Activated naive CD4-positive, alpha-beta T cell treated with anti-CD3 and anti-CD28 coated beads, Interleukin-2, amount 50 U/mL, for 24 hours (primary cell): Measurements from ENCODE around the gene BUD13.

Experiments
- H3K27ac Mint-ChIP-seq: one replicate; pipeline ENCODE4 v1.8.0; 2021; ENCODE audit warnings: mild to moderate bottlenecking, mixed read lengths
- H3K27me3 Mint-ChIP-seq: one replicate; pipeline ENCODE4 v1.8.0; 2021; ENCODE audit warnings: mixed read lengths
- H3K36me3 Mint-ChIP-seq: one replicate; pipeline ENCODE4 v1.8.0; 2021; ENCODE audit warnings: mixed read lengths
- H3K4me1 Mint-ChIP-seq: one replicate; pipeline ENCODE4 v1.8.0; 2021; ENCODE audit warnings: mixed read lengths
- H3K4me3 Mint-ChIP-seq: one replicate; pipeline ENCODE4 v1.8.0; 2021; ENCODE audit warnings: mild to moderate bottlenecking, mixed read lengths
- H3K9me3 Mint-ChIP-seq: one replicate; pipeline ENCODE4 v1.8.0; 2021; ENCODE audit warnings: mixed read lengths

Gene BUD13

DNA sequence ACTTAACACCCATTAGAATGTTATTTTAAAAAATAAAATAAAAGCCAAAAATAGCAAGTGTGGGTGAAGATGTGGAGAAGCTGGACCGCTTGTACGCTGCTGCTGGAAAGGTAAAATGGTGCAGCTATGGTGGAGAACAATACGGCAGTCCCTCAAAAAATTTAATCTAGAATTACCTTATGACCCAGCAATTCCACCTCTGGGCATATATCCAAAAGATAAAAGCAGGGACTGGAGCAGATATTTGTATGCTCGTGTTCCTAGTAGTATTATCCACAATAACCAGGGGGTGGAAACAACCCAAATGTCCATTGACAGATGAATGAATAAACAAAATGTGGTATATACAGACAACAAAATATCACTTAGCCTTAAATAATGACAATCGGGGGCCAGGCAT lies 25.0 kb upstream of the BUD13 start:
- H3K36me3 Mint-ChIP-seq: no peaks in the 10 kb centered on the region
- H3K27ac Mint-ChIP-seq: no peak overlapping the region
- H3K4me1 Mint-ChIP-seq: no peaks in the 10 kb centered on the region
- H3K9me3 Mint-ChIP-seq: no peaks in the 10 kb centered on the region
- H3K27me3 Mint-ChIP-seq: peaks cover 2% of the 10 kb centered on the region
- H3K4me3 Mint-ChIP-seq: no peak overlapping the region

DNA sequence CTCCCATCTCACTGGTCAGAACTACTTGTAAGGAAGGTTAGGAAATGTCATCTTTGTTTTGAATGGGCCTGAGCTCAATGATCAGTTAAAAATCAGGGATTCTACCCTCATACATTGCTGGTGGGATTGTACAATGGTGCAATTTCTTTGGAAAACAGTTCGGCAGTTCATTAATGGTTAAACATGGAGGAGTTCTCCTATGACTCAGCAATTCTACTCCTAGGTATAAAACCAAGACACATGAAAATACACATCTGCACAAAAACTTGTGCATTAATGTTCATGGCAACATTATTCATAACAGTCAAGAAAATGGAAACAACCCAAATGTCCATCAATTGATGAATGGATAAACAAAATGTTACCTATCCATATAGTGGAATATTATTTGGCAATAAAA lies 23.8 kb upstream of the BUD13 start:
- Mint-ChIP-seq H3K4me1 (no peaks in the 10 kb centered on the region), H3K27ac (no peak overlapping the region), H3K36me3 (no peaks in the 10 kb centered on the region), H3K27me3 (peaks cover 1% of the 10 kb centered on the region), H3K9me3 (no peaks in the 10 kb centered on the region), H3K4me3 (no peak overlapping the region)

DNA sequence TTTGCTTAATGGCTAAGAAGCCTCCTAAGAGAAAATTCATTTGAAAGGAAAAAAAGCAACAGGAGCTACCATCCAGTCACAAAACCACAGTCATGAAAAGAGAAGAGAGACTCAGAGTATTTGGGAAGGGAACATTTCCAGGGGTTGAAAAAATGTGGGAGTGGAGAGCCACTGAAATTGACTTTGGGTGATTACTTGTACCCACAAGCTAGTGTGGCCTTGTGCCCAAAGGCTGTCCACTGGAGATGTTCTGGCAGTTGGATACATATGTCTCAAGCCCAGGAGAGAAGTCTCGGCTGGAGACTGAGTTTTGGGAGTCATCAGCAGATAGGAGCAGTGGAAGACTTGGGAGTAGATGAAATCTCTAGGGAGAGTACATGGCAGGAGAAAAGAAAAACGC lies 22.1 kb upstream of the BUD13 start:
- Mint-ChIP-seq H3K4me3 (no peak overlapping the region), H3K9me3 (no peaks in the 10 kb centered on the region), H3K27ac (no peak overlapping the region), H3K4me1 (peaks cover 5% of the 10 kb centered on the region), H3K36me3 (no peaks in the 10 kb centered on the region), H3K27me3 (peaks cover 1% of the 10 kb centered on the region)

GRCh38 chr11:116793772-116794097 lies 20.9 kb upstream of the BUD13 start:
- Mint-ChIP-seq H3K4me3 (no peak overlapping the region), H3K36me3 (no peaks in the 10 kb centered on the region), H3K27me3 (no peaks in the 10 kb centered on the region), H3K27ac (no peak overlapping the region), H3K9me3 (no peaks in the 10 kb centered on the region), H3K4me1 (peaks cover 10% of the 10 kb centered on the region)

DNA sequence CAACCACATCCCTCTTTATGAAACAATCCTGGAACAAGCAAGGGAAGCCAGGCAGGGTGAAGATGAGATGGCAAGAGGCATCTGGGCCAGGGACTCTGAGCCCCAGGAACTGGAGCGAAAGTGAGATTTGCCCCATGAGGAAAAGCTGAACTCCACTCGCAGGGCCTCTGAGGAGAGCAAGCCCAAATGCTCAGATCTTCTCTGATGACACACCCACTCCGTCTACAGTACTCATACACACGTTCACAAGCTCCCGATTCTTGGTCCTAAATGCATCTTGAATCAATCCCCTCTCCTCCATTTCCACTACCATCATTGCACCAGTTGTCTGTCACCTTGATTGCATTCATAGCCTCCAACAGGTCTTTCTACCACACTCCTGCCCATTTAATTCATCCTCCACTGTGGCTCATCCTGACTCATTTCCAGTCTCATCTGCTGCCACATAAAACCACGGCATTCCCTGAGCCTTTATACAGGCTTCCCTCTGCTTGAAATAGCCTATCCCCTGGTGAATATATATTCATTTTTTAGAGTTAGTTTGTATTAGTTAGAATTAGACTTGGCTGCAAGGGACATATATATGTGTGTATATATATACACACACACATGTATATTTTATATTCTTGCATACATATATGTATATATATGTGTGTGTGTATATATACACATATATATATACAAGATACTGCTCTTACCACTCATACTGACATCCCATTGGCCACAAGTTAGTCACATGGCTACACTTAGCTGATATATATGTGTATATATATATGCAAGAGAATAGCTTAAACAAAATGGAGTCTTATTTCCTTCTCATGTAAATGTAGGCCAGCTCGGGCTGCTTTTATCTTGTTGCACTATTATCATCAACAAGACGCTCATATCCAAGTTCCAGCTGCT lies 20.3 kb upstream of the BUD13 start:
- Mint-ChIP-seq H3K4me3 (no peak overlapping the region), H3K4me1 (peaks cover 16% of the 10 kb centered on the region)

DNA sequence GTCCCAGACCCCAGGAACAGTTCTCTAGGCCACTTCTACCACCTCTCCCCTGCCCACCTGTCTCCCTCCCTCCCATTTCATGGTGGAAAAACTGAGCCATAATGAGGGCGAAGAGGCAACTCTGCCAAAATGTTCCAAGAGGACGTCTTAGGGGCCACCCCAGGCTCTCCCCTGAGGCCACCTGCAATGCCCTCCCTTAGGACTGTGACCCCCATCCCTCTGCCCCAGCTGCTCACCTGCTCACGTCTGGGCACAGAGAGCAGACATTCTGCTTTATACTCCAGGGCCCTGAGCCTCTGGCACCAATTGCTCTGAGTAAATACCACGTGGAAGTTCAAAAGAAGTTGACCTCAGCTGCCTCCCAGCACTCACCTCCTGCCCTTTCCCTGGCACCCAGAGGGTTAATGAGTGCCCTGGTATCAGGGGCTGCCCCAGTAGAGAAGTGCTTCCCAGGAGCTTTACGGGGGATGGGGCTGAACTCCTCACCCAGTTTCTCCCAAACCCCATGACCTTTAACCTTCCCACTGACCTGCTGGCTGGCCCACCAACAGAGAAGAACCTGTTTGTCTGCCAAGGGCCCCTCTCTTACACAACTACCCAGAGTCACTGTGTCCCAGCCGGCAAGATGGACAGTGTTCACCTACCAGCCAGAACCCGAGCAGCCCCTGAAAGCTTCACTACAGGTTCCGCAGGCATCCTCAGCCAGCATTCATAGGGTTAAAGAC lies 19.5 kb upstream of the BUD13 start:
- H3K36me3 Mint-ChIP-seq: peaks cover 3% of the 10 kb centered on the region
- H3K27me3 Mint-ChIP-seq: no peaks in the 10 kb centered on the region
- no peak overlapping the region for H3K4me3 Mint-ChIP-seq
- H3K9me3 Mint-ChIP-seq: no peaks in the 10 kb centered on the region
- H3K27ac Mint-ChIP-seq: no peak overlapping the region
- H3K4me1 Mint-ChIP-seq: peaks cover 19% of the 10 kb centered on the region

More for the DNA sequence above, 20.3 kb upstream of the BUD13 start:
- Mint-ChIP-seq H3K27me3 (no peaks in the 10 kb centered on the region), H3K27ac (no peak overlapping the region), H3K9me3 (no peaks in the 10 kb centered on the region), H3K36me3 (no peaks in the 10 kb centered on the region)

GRCh38 chr11:116791813-116792143 lies 19.0 kb upstream of the BUD13 start, which contains the start of gene APOA5:
Gene APOA5, minus strand, starts transcription at chr11:116791879. Its CDS starts 19 bp downstream, at chr11:116791860.
- Mint-ChIP-seq H3K27me3 (no peaks in the 10 kb centered on the region), H3K36me3 (peaks cover 7% of the 10 kb centered on the region), H3K9me3 (no peaks in the 10 kb centered on the region), H3K27ac (peak within 1 kb of the TSS; percentile 8), H3K4me1 (peaks cover 24% of the 10 kb centered on the region), H3K4me3 (no peak within 1 kb of the TSS)

- H3K27ac Mint-ChIP-seq: peak overlapping the region; percentile 8
- H3K4me3 Mint-ChIP-seq: no peak overlapping the region
- no peaks in the 10 kb centered on the region for H3K9me3 Mint-ChIP-seq
- peaks cover 7% of the 10 kb centered on the region for H3K36me3 Mint-ChIP-seq
- H3K4me1 Mint-ChIP-seq: peaks cover 30% of the 10 kb centered on the region
- H3K27me3 Mint-ChIP-seq: no peaks in the 10 kb centered on the region
These were observed 18.4 kb upstream of the BUD13 start for GRCh38 chr11:116791002-116791812.

GRCh38 chr11:116790167-116791001 lies 17.6 kb upstream of the BUD13 start:
- peak overlapping the region; percentile 8 for H3K27ac Mint-ChIP-seq
- no peak overlapping the region for H3K4me3 Mint-ChIP-seq
- peaks cover 38% of the 10 kb centered on the region for H3K4me1 Mint-ChIP-seq
- peaks cover 12% of the 10 kb centered on the region for H3K36me3 Mint-ChIP-seq
- no peaks in the 10 kb centered on the region for H3K9me3 Mint-ChIP-seq
- no peaks in the 10 kb centered on the region for H3K27me3 Mint-ChIP-seq

GRCh38 chr11:116788975-116789374 lies 16.2 kb upstream of the BUD13 start:
- peaks cover 48% of the 10 kb centered on the region for H3K4me1 Mint-ChIP-seq
- H3K27me3 Mint-ChIP-seq: no peaks in the 10 kb centered on the region
- no peaks in the 10 kb centered on the region for H3K9me3 Mint-ChIP-seq

DNA sequence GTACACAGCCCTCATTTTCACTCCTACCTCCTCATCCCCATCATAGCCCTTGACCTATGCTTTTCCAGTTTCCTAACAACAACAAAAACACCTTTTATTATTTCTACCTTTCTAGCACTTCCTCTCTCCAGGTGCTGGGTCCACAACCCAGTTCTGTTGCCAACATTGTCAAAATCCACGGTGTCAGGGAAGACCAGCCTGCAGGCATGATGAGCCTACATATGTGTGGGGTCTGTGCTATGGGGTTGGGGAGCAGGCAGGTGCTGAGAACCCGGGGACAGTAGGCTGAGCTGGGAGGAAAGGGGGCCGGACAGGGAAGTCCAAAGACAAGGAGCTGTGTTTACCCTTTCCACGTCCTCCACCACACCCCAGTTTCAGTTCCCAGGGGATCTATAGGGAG lies 15.7 kb upstream of the BUD13 start:
- Mint-ChIP-seq H3K36me3 (peaks cover 25% of the 10 kb centered on the region), H3K4me3 (peak overlapping the region; percentile 99), H3K9me3 (no peaks in the 10 kb centered on the region), H3K4me1 (peaks cover 49% of the 10 kb centered on the region), H3K27ac (peak overlapping the region; percentile 95), H3K27me3 (no peaks in the 10 kb centered on the region)

More at GRCh38 chr11:116788975-116789374, 16.2 kb upstream of the BUD13 start:
- no peak overlapping the region for H3K27ac Mint-ChIP-seq
- H3K4me3 Mint-ChIP-seq: peak overlapping the region; percentile 24
- H3K36me3 Mint-ChIP-seq: peaks cover 25% of the 10 kb centered on the region

- Mint-ChIP-seq H3K9me3 (no peaks in the 10 kb centered on the region), H3K36me3 (peaks cover 25% of the 10 kb centered on the region), H3K27ac (peak within 1 kb of the TSS; percentile 95), H3K27me3 (no peaks in the 10 kb centered on the region), H3K4me3 (peak within 1 kb of the TSS; percentile 99), H3K4me1 (peaks cover 53% of the 10 kb centered on the region)
These were observed 15.1 kb upstream of the BUD13 start, which contains the start of gene ZPR1 for GRCh38 chr11:116787786-116788486. Gene ZPR1, minus strand, starts transcription at chr11:116788023. Its CDS starts 33 bp downstream, at chr11:116787990.

- H3K27ac Mint-ChIP-seq: peak overlapping the region; percentile 91
- H3K9me3 Mint-ChIP-seq: no peaks in the 10 kb centered on the region
- peaks cover 58% of the 10 kb centered on the region for H3K4me1 Mint-ChIP-seq
- H3K27me3 Mint-ChIP-seq: no peaks in the 10 kb centered on the region
- peaks cover 25% of the 10 kb centered on the region for H3K36me3 Mint-ChIP-seq
- H3K4me3 Mint-ChIP-seq: peak overlapping the region; percentile 99
These were observed 14.6 kb upstream of the BUD13 start for GRCh38 chr11:116787436-116787785.

GRCh38 chr11:116786966-116787365 lies 14.2 kb upstream of the BUD13 start:
- H3K4me1 Mint-ChIP-seq: peaks cover 63% of the 10 kb centered on the region

More at GRCh38 chr11:116786966-116787365, 14.2 kb upstream of the BUD13 start:
- Mint-ChIP-seq H3K9me3 (no peaks in the 10 kb centered on the region), H3K36me3 (peaks cover 29% of the 10 kb centered on the region), H3K27me3 (no peaks in the 10 kb centered on the region), H3K27ac (peak overlapping the region; percentile 91), H3K4me3 (peak overlapping the region; percentile 99)
